Neural cell (in vitro differentiated cells): ENCODE measurements around the gene ZNF107.

ENCODE experiments used
- EP300 ChIP-seq: fragments of 450-650 bp; conservative IDR thresholded peaks from 2 replicates; pipeline ENCODE4 v1.6.1; 2014; ENCODE audit warnings: antibody characterized with exemption, mild to moderate bottlenecking, moderate library complexity; ENCODE audit not compliant: poor library complexity, severe bottlenecking
- EZH2 ChIP-seq: fragments of 200-600, 300-800 bp; shearing (Covaris generic), sonication (generic); IDR thresholded peaks from 2 replicates; pipeline ENCODE4 v1.6.1; 2014; ENCODE audit warnings: antibody characterized with exemption, low read length, borderline replicate concordance, mild to moderate bottlenecking; ENCODE audit not compliant: insufficient read depth, poor library complexity, severe bottlenecking
- POLR2AphosphoS5 ChIP-seq: IDR thresholded peaks from 2 replicates; pipeline ENCODE4 v1.6.1; 2012
- RAD21 ChIP-seq: fragments of 450-650 bp; conservative IDR thresholded peaks from 2 replicates; pipeline ENCODE4 v1.6.1; 2014; ENCODE audit warnings: antibody characterized with exemption, mild to moderate bottlenecking, moderate library complexity
- TF ChIP-seq, protein P1 (sequence below): fragments of 450-650 bp; IDR thresholded peaks from 2 replicates; pipeline ENCODE4 v1.5.1; 2014; ENCODE audit warnings: antibody characterized with exemption, mild to moderate bottlenecking, moderate library complexity; ENCODE audit not compliant: poor library complexity, severe bottlenecking
- TF ChIP-seq, protein P2 (sequence below): IDR thresholded peaks from 2 replicates; pipeline ENCODE4 v1.6.1; 2012; ENCODE audit warnings: borderline replicate concordance

GRCh38 chr7:64666663-64667050 is 724 bp downstream of the ZNF107 start:
- TF ChIP-seq, protein P1, sequence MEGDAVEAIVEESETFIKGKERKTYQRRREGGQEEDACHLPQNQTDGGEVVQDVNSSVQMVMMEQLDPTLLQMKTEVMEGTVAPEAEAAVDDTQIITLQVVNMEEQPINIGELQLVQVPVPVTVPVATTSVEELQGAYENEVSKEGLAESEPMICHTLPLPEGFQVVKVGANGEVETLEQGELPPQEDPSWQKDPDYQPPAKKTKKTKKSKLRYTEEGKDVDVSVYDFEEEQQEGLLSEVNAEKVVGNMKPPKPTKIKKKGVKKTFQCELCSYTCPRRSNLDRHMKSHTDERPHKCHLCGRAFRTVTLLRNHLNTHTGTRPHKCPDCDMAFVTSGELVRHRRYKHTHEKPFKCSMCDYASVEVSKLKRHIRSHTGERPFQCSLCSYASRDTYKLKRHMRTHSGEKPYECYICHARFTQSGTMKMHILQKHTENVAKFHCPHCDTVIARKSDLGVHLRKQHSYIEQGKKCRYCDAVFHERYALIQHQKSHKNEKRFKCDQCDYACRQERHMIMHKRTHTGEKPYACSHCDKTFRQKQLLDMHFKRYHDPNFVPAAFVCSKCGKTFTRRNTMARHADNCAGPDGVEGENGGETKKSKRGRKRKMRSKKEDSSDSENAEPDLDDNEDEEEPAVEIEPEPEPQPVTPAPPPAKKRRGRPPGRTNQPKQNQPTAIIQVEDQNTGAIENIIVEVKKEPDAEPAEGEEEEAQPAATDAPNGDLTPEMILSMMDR, result no peak
- TF ChIP-seq POLR2AphosphoS5 (no peak), EP300 (no peak), RAD21 (no peak), EZH2 (no peak)
- TF ChIP-seq, protein P2, sequence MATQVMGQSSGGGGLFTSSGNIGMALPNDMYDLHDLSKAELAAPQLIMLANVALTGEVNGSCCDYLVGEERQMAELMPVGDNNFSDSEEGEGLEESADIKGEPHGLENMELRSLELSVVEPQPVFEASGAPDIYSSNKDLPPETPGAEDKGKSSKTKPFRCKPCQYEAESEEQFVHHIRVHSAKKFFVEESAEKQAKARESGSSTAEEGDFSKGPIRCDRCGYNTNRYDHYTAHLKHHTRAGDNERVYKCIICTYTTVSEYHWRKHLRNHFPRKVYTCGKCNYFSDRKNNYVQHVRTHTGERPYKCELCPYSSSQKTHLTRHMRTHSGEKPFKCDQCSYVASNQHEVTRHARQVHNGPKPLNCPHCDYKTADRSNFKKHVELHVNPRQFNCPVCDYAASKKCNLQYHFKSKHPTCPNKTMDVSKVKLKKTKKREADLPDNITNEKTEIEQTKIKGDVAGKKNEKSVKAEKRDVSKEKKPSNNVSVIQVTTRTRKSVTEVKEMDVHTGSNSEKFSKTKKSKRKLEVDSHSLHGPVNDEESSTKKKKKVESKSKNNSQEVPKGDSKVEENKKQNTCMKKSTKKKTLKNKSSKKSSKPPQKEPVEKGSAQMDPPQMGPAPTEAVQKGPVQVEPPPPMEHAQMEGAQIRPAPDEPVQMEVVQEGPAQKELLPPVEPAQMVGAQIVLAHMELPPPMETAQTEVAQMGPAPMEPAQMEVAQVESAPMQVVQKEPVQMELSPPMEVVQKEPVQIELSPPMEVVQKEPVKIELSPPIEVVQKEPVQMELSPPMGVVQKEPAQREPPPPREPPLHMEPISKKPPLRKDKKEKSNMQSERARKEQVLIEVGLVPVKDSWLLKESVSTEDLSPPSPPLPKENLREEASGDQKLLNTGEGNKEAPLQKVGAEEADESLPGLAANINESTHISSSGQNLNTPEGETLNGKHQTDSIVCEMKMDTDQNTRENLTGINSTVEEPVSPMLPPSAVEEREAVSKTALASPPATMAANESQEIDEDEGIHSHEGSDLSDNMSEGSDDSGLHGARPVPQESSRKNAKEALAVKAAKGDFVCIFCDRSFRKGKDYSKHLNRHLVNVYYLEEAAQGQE, result no peak
